Calu3 (cell line): ENCODE results near the gene PRKCA. TPM values are rescaled to one million over a fixed set of nuclear protein-coding genes. Genes with fewer than 3 reads are reported as not detected.

Experiments
- BruUV-seq: library from RNA; stranded (reverse); fragments of 400-500 nt; replicated peaks from 2 replicates; lab custom pipeline; 2021; lab: Mats Ljungman, UMichigan
- CTCF ChIA-PET: fragments of 300-600 bp; sonication (Branson Sonifier 250); formaldehyde crosslinking; loops from one replicate; lab custom pipeline; 2022; ENCODE audit warnings: antibody characterized with exemption; lab: Charles Lee
- DNase-seq: peaks from one replicate; pipeline ENCODE4 v3.0.0; 2022
- H3K27ac Mint-ChIP-seq: one replicate; pipeline ENCODE4 v1.8.0; 2022; ENCODE audit warnings: mixed read lengths; ENCODE audit not compliant: unreplicated experiment
- H3K27me3 Mint-ChIP-seq: one replicate; pipeline ENCODE4 v1.8.0; 2022; ENCODE audit warnings: mixed read lengths; ENCODE audit not compliant: unreplicated experiment
- H3K36me3 Mint-ChIP-seq: one replicate; pipeline ENCODE4 v1.8.0; 2022; ENCODE audit warnings: mild to moderate bottlenecking, moderate library complexity, mixed read lengths; ENCODE audit not compliant: insufficient read depth, unreplicated experiment
- H3K4me1 Mint-ChIP-seq: one replicate; pipeline ENCODE4 v1.8.0; 2022; ENCODE audit warnings: mild to moderate bottlenecking, low read depth, mixed read lengths; ENCODE audit not compliant: unreplicated experiment
- H3K4me3 Mint-ChIP-seq: one replicate; pipeline ENCODE4 v1.8.0; 2022; ENCODE audit warnings: mild to moderate bottlenecking, low read depth, moderate library complexity, mixed read lengths; ENCODE audit not compliant: unreplicated experiment
- H3K9me3 Mint-ChIP-seq: one replicate; pipeline ENCODE4 v1.8.0; 2022; ENCODE audit warnings: low read depth, mixed read lengths; ENCODE audit not compliant: unreplicated experiment
- intact Hi-C: fragments of 100-400 bp; cut with micrococcal nuclease; formaldehyde crosslinking; loops from one replicate; pipeline ENCODE4 v1.10.0; 2022; ENCODE audit not compliant: unreplicated experiment
- total RNA-seq: library from RNA; stranded (reverse); gene quantifications from 2 replicates; pipeline ENCODE4 v1.2.3, GENCODE V29; 2022
- TF ChIP-seq, protein P1 (sequence below): fragments of 200-600 bp; IDR thresholded peaks from one replicate; pipeline ENCODE4 v1.8.0; 2022; ENCODE audit warnings: antibody characterized with exemption; ENCODE audit not compliant: unreplicated experiment

PRKCA gene
- total RNA-seq, 1 experiment from 2014 or later = 126 TPM

DNA sequence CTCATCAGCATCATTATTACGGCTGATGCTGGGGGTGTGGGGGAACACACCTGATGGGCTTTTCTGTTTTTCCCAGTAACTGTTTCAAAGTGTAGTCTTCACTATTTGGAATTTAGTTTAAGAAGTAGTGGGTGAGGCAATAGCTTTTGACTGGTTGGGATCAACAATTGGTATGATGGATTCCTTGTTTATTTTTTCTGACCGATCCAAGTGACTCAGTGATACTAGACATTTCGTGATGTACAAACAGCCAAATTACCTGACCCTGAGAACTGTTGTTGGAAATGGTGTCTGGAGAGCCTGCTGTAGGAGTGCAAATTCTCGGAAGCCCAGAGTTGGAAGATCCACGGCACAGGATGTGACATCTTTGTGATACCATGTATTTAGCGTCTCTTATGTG lies 204.2 kb downstream of the PRKCA start:
- no peak overlapping the region for H3K27ac Mint-ChIP-seq
- CTCF ChIA-PET = no interaction called here
- BruUV-seq = no TSS peak
- no peak overlapping the region for H3K4me3 Mint-ChIP-seq
- intact Hi-C loops = loop anchor here (5.0 kb wide), 1 partner anchor 39 kb away; no protein-coding TSS in a partner anchor
- peaks cover 26% of the 10 kb centered on the region for H3K36me3 Mint-ChIP-seq
- H3K27me3 Mint-ChIP-seq = no peaks in the 10 kb centered on the region
- peaks cover 55% of the 10 kb centered on the region for H3K4me1 Mint-ChIP-seq
- no peak for DNase-seq
- TF ChIP-seq, protein P1, sequence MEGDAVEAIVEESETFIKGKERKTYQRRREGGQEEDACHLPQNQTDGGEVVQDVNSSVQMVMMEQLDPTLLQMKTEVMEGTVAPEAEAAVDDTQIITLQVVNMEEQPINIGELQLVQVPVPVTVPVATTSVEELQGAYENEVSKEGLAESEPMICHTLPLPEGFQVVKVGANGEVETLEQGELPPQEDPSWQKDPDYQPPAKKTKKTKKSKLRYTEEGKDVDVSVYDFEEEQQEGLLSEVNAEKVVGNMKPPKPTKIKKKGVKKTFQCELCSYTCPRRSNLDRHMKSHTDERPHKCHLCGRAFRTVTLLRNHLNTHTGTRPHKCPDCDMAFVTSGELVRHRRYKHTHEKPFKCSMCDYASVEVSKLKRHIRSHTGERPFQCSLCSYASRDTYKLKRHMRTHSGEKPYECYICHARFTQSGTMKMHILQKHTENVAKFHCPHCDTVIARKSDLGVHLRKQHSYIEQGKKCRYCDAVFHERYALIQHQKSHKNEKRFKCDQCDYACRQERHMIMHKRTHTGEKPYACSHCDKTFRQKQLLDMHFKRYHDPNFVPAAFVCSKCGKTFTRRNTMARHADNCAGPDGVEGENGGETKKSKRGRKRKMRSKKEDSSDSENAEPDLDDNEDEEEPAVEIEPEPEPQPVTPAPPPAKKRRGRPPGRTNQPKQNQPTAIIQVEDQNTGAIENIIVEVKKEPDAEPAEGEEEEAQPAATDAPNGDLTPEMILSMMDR = no peak
- no peaks in the 10 kb centered on the region for H3K9me3 Mint-ChIP-seq

DNA sequence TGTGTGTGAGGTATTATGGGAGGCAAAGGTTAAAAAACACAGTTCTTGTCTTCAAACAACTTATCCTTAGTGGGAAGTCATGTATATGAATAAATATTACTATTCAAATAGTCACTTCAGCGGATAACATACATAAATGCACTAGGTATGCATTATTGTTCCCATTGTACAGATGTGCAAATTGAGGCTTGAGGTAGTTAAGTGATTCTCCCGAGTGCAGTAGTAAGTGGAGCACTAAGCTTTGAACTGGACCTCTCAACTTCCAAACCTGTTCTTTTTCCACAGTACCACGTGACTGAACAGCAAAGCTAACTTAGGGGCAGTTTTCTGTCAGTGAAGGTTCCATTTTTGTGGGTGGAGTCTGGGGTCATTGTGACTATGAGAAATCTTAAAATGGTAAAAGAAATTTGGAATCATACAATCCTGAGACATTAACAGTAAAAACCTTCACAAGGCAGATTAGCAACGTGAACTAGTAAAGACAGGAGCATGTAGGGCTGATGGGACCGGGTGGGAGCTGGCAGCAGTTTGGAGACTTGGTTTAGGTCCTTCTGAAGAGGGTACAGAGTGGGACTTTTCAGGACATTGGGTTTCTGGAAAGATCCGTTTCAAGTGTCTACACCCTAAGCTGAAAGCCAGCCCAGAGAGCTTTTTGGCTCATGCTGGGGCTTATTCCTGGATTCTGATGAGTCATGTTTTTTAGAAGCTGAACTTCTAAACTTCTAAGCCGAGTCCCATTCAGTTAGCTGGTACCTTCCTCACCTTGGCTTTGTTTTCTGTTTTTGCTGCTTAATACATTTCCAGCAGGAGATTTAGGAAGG lies 204.9 kb downstream of the PRKCA start:
- Mint-ChIP-seq H3K27me3 (no peaks in the 10 kb centered on the region), H3K9me3 (no peaks in the 10 kb centered on the region), H3K27ac (peak overlapping the region; percentile 79), H3K36me3 (peaks cover 27% of the 10 kb centered on the region), H3K4me1 (peaks cover 57% of the 10 kb centered on the region), H3K4me3 (peak overlapping the region; percentile 17)
- no peak for DNase-seq
- BruUV-seq = no TSS peak
- TF ChIP-seq, protein P1 = no peak
- CTCF ChIA-PET = no interaction called here
- intact Hi-C loops = loop anchor here (5.0 kb wide), 1 partner anchor 40 kb away; no protein-coding TSS in a partner anchor

DNA sequence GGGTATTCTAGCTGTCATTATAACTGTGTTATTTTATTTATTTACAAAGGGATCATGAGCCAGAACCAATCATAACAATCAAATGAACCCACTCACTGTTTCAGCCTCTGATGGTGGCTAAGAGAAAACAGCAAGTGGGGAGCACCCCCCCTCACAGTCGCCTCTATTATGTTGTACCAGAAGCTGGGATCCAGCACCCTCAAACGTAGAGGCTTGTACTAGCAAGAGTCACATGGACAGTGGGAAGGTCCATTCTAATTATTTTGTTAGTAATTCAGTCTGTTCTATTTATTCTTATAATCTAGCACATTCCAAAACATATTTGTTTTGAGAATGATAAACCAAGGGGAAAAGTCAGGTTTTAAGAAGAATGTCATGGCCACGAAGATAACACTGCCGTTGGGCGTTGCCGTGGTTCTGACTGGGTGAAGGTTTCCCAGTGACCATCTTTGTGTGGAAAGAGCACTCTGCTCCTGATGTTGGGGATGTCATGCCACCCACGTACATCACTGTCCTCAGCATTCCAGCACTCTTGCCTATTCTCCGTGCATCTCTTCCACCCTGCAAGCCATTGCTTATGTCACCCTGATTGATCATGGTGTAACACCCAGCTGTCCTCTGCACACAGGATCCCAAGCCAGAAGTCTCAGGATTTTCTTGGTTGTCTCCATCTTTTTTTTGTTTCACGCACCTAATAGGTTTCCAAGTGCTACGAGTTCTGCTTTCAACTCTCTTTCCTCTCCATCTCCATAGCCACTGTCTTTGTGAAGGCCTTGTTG lies 205.8 kb downstream of the PRKCA start:
- CTCF ChIA-PET = no interaction called here
- Mint-ChIP-seq H3K36me3 (peaks cover 29% of the 10 kb centered on the region), H3K4me1 (peaks cover 51% of the 10 kb centered on the region), H3K27me3 (no peaks in the 10 kb centered on the region), H3K9me3 (no peaks in the 10 kb centered on the region), H3K27ac (peak overlapping the region; percentile 79), H3K4me3 (peak overlapping the region; percentile 50)
- no TSS peak for BruUV-seq
- intact Hi-C loops = loop anchor here (5.0 kb wide), 1 partner anchor 41 kb away; no protein-coding TSS in a partner anchor
- TF ChIP-seq, protein P1 = no peak
- DNase-seq = no peak

DNA sequence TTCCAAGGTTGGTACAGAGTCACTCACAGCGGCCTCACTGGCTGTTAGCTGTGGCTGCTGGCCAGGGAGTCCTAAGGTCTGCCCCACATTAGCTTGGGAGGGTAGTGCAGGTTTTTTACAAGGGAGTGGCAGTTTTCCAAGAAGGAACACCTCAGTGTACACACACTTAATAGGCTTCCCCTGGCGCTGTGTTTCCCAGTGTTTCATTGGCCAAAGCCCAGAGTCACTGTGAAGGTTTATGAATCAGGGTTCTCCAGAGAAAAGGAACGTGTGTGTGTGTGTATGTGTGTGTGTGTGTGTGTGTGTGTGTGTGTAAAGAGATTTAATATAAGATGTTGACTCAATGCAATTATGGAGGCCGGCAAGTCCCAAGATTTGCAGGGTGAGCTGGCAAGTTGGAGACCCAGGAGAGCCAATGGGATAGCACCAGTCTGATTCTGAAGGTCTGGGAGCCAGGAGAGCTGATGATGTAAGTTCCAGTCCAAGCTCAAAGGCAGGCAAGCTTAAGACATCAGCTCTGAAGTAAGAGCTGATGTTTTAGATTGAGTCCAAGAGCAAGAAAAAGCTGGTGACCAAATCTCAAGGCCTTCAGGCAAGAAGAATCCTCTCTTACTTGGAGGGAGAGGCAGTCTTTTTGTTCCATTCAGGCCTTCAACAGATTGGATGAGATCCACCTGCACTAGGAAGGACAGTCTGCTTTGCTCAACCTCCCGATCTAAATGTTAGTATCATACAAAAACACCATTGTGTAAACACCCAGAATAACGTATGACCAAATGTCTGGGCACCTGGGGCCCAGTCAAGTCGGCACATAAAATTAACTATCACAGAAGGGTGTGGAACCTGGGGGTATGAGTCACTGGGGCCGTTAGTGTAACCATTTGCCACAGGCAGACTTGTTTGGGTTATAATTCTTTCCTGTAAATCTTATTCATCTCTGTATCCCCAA lies 206.8 kb downstream of the PRKCA start:
- H3K4me3 Mint-ChIP-seq = peak overlapping the region; percentile 50
- CTCF ChIA-PET = no interaction called here
- peaks cover 26% of the 10 kb centered on the region for H3K36me3 Mint-ChIP-seq
- peak; percentile 68 for DNase-seq
- TSS peak; percentile 92 for BruUV-seq
- no peaks in the 10 kb centered on the region for H3K27me3 Mint-ChIP-seq
- intact Hi-C loops = loop anchor here (5.0 kb wide), 1 partner anchor 42 kb away; no protein-coding TSS in a partner anchor
- H3K9me3 Mint-ChIP-seq = no peaks in the 10 kb centered on the region
- peak overlapping the region; percentile 79 for H3K27ac Mint-ChIP-seq
- TF ChIP-seq, protein P1 = no peak
- peaks cover 47% of the 10 kb centered on the region for H3K4me1 Mint-ChIP-seq
